Activated naive CD8-positive, alpha-beta T cell treated with anti-CD3 and anti-CD28 coated beads for 36 hours (primary cell): ENCODE results near the gene TMEM258. TPM values are rescaled to one million over a fixed set of nuclear protein-coding genes. Genes with fewer than 3 reads are reported as not detected.

Source experiments
- DNase-seq: peaks from one replicate; pipeline ENCODE4 v3.0.0; 2021
- H3K27ac Mint-ChIP-seq: one replicate; pipeline ENCODE4 v1.8.0; 2022; ENCODE audit warnings: mild to moderate bottlenecking, moderate library complexity, mixed read lengths
- H3K27me3 Mint-ChIP-seq: one replicate; pipeline ENCODE4 v1.8.0; 2022; ENCODE audit warnings: mild to moderate bottlenecking, mixed read lengths
- H3K36me3 Mint-ChIP-seq: one replicate; pipeline ENCODE4 v1.8.0; 2021; ENCODE audit warnings: mild to moderate bottlenecking, mixed read lengths
- H3K4me1 Mint-ChIP-seq: one replicate; pipeline ENCODE4 v1.8.0; 2021; ENCODE audit warnings: mixed read lengths
- H3K4me3 Mint-ChIP-seq: one replicate; pipeline ENCODE4 v1.8.0; 2022; ENCODE audit warnings: mild to moderate bottlenecking, moderate library complexity, mixed read lengths
- H3K9me3 Mint-ChIP-seq: one replicate; pipeline ENCODE4 v1.8.0; 2022; ENCODE audit warnings: mixed read lengths
- total RNA-seq, 2 experiments: library from RNA; stranded (reverse); gene quantifications; one replicate each; pipeline ENCODE4 v1.2.3, GENCODE V29; 2021

The TMEM258 gene
- total RNA-seq, 2 experiments from 2014 or later = 143 TPM

DNA sequence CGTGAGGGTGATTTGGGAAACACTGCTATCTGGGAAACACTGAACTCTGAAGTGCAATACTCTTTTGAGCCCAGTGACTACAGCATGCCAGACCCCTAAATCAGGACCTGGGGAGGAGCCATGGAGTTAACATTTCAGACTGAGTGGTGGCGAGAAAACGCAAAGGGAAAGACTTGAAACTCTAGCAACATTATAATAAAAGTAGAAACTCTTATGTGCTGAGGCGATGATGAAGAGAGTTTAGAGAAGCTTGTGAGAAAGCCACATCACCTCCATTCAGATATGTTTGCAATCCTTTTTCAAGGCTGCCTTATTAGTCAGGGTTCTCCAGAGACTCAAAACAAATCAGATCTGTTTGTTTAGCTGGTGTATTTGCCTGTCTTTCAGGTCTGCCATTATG lies 2.2 kb upstream of the TMEM258 start:
- Mint-ChIP-seq H3K36me3 (peaks cover 52% of the 10 kb centered on the region), H3K27me3 (no peaks in the 10 kb centered on the region), H3K4me1 (peaks cover 36% of the 10 kb centered on the region), H3K4me3 (peak overlapping the region; percentile 15), H3K27ac (no peak overlapping the region), H3K9me3 (no peaks in the 10 kb centered on the region)
- DNase-seq = no peak

DNA sequence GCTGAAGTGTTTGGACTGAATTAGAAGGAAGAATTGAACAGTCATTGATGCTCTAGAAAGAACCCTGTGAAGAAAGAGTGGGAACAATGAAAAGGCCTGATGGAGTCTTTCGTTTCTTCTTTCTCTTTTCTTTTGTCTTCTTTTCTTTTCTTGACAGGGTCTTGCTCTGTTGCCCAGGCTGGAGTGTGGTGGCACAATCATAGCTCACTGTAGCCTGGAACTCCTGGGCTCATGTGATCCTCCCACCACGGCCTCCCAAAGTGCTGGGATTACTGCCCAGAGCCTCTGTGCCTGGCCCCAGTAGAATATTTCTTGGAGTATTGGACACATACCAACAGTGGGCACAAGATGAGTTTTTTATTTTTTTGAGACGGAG lies 1.4 kb upstream of the TMEM258 start:
- Mint-ChIP-seq H3K9me3 (no peaks in the 10 kb centered on the region), H3K27me3 (no peaks in the 10 kb centered on the region), H3K4me3 (peak overlapping the region; percentile 86), H3K27ac (peak overlapping the region; percentile 77), H3K4me1 (peaks cover 40% of the 10 kb centered on the region), H3K36me3 (peaks cover 49% of the 10 kb centered on the region)
- DNase-seq = no peak

DNA sequence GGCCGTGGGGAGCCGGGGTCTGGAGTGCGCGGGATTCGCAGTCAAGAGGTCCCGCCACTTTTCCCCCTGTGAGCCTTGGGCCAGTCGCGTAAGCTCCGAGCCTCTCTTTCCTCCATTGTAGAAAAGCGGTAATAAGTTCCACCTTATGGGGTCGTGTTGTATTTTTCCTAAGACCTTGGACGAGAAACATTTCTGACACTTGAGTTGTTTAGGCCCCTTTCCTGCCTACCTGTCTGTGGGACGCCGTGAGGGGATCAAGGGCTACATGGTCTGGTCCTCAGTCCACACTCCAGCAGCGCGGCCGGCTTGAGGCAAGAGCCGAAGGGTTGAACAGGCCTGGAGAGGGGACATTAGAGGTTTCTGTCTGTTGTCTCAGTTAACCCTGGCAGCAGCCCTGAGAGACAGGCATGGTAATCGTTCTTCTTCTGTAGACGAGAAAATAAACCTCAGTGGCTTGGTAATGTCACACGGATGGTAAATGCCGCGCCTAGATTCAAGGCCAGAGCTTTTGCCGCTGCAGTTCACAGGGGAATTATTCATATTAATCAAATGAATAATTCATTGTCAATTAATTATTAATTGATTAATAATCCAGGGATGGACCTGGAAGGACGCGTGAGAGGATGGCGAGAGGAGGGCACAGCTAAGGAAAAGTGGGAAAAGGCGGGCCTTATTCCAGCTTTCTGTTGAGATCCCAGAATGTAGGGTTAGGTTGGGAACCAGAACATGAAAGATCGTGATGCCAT lies 857 bp upstream of the TMEM258 start:
- DNase-seq = no peak
- no peaks in the 10 kb centered on the region for H3K9me3 Mint-ChIP-seq
- H3K4me1 Mint-ChIP-seq = peaks cover 43% of the 10 kb centered on the region

DNA sequence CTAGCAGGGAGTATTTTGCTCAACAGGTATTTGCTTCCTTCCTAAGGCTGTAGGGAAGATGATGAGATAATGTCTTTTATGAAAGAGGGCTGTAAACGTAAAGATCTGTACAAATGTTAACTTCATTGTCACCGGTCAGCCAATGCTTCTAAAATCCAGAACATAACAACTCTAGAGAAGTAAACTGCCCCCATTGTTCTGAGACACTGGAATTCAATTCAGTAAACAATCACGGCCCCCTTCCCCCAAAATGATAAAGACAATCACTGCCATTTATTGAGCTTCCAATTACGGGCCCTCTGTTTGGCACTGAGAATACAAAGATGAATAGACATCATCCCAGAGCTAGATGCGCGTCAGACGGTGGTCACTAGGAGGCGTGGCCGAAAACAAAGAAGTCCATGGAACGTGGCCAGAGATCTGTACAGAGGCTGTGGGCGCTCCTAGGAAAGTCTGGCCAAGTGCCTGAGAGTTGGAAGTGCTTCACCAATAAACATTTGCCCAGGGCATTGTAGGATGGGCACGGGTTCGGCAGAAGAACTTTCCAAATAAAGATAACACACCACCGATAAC lies 576 bp downstream of the TMEM258 start:
- Mint-ChIP-seq H3K9me3 (no peaks in the 10 kb centered on the region), H3K4me3 (peak overlapping the region; percentile 86), H3K27ac (peak overlapping the region; percentile 100), H3K4me1 (peaks cover 36% of the 10 kb centered on the region), H3K36me3 (peaks cover 39% of the 10 kb centered on the region), H3K27me3 (no peaks in the 10 kb centered on the region)
- DNase-seq = peak; percentile 51

More for the DNA sequence above, 857 bp upstream of the TMEM258 start:
- Mint-ChIP-seq H3K4me3 (peak overlapping the region; percentile 86), H3K27ac (peak overlapping the region; percentile 100), H3K36me3 (peaks cover 50% of the 10 kb centered on the region), H3K27me3 (no peaks in the 10 kb centered on the region)

DNA sequence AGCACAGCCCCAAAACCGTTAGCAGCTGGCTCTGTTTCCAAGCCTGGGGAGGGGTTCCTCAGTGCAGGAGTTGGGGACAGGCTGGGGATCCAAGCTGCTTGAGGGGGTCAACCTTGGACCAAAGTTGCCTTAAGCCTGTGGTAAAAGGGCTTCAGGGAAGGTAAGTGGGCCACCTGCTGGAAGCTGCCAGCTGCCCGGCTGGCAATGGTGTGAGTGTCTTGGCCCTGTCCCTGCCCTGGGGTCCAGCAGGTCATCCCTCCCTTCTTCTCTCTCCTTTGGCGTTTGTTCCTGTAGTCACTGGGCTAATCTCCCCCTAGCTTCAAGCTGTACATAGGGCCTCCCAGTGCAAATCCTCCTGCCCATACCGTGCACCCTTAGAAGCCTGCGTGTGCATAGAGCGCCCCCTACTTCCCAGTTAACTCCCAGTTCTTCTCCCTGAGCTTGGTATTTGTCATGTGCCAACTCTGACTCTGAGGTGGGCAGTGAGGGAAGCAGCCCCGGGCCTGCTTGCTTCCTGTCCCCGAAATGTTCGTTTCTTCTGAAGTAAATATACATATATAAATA lies 4.4 kb downstream of the TMEM258 start:
- DNase-seq = no peak
- H3K36me3 Mint-ChIP-seq = peaks cover 15% of the 10 kb centered on the region
- no peaks in the 10 kb centered on the region for H3K9me3 Mint-ChIP-seq
- no peak overlapping the region for H3K27ac Mint-ChIP-seq
- no peak overlapping the region for H3K4me3 Mint-ChIP-seq
- peaks cover 14% of the 10 kb centered on the region for H3K4me1 Mint-ChIP-seq
- H3K27me3 Mint-ChIP-seq = no peaks in the 10 kb centered on the region

DNA sequence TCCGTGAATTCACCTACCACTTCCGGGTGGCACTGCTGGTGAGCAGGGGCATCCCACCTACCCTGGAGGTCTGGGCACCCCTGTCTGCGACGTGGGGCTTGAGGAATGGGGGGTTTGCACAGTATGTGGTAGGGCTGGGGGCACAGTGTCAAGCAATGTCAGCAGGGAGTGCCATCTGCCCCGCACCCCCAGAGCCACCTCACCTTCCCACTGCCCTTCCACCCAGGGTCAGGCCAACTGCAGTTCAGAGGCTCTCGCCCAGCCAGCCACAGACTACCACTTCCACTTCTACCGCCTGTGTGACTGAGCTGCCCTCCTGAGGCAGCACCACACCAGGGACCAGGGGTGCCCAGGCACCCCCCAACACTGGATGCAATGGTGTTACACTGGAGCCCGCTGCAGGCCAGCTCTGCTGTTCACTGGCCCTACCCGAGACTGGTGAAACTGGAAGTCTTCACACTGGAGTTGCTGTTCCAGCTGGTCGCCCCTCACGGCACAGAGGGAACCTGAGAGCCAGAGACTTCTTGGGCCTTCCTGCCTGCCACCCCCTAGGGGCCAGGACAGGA lies 6.5 kb downstream of the TMEM258 start:
- Mint-ChIP-seq H3K4me3 (no peak overlapping the region), H3K4me1 (peaks cover 14% of the 10 kb centered on the region), H3K27ac (no peak overlapping the region), H3K36me3 (peaks cover 8% of the 10 kb centered on the region), H3K9me3 (no peaks in the 10 kb centered on the region), H3K27me3 (no peaks in the 10 kb centered on the region)
- no peak for DNase-seq

DNA sequence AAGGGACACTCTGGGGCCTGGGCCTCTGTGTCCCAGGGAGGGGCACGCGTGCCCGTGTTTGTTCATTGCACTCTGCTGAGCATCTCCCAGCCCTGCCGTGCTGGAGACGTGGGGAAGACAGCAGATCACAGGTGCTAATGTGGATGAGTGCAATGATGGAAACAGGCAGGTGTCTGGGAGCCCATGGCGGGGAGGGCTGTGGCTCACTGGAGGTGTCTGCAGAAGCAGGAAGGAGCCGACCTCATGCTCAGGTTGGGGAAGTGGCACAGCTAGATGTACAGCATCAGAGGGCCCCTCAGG lies 7.9 kb downstream of the TMEM258 start:
- Mint-ChIP-seq H3K9me3 (no peaks in the 10 kb centered on the region), H3K27ac (no peak overlapping the region), H3K27me3 (no peaks in the 10 kb centered on the region), H3K4me3 (no peak overlapping the region), H3K36me3 (peaks cover 5% of the 10 kb centered on the region), H3K4me1 (peaks cover 11% of the 10 kb centered on the region)
- DNase-seq = no peak

DNA sequence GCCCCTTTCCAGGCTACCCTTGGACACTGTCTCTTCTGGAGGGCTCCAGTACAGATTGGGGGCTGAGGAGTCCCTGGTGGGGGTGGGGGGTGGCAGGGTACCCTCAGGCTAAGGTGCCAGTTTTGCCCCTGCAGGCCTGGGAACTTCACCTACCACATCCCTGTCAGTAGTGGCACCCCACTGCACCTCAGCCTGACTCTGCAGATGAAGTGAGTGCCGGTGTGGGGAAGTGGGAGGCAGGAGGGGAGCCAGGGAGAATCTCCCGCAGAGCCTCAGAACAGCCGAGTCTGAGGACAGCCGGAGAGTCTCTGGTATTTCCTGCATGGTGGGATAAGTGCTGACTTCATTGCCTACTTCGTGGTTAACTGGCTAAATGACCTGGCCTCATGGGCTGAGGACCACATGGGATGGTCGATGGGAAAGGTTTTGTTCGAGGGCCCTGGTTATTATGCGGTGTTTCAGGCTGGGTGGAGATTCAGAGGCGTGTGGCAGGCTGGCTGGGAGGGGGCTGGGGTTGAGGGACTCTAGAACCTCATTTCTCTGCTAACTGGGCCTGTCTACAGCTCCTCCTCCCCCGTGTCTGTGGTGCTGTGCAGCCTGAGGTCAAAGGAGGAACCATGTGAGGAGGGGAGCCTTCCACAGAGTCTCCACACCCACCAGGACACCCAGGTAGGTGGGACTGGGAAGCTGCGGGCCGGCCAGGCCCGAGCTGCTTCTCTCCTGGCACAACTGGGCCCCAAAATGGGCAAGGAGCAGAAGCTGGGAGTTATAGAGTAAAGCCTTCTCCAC lies 8.5 kb downstream of the TMEM258 start:
- Mint-ChIP-seq H3K4me3 (no peak overlapping the region), H3K36me3 (peaks cover 3% of the 10 kb centered on the region), H3K27me3 (no peaks in the 10 kb centered on the region), H3K4me1 (peaks cover 8% of the 10 kb centered on the region), H3K9me3 (no peaks in the 10 kb centered on the region), H3K27ac (no peak overlapping the region)
- no peak for DNase-seq

DNA sequence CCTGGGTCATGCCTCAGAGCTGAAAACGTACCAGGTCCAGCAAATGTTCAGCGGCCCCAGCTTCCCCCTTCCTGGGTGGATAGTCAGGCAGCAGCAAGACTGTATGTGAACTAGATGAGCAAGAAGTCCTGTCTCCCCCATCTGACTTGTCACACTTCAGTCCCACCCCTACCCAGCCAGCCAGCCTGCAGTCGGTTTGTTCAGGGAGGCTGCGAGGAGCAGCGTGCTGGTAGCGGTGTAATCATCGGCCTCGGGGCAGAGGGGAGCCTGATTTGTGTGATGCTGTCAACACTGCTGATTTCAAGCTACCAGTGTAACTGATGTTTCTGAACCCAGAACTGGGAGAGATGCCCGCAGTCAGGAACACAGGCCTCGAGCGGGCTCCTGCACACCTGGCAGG lies 9.6 kb downstream of the TMEM258 start:
- peaks cover 7% of the 10 kb centered on the region for H3K27me3 Mint-ChIP-seq
- H3K36me3 Mint-ChIP-seq = no peaks in the 10 kb centered on the region
- H3K27ac Mint-ChIP-seq = no peak overlapping the region
- H3K4me3 Mint-ChIP-seq = no peak overlapping the region
- H3K4me1 Mint-ChIP-seq = peaks cover 8% of the 10 kb centered on the region
- DNase-seq = no peak
- no peaks in the 10 kb centered on the region for H3K9me3 Mint-ChIP-seq

DNA sequence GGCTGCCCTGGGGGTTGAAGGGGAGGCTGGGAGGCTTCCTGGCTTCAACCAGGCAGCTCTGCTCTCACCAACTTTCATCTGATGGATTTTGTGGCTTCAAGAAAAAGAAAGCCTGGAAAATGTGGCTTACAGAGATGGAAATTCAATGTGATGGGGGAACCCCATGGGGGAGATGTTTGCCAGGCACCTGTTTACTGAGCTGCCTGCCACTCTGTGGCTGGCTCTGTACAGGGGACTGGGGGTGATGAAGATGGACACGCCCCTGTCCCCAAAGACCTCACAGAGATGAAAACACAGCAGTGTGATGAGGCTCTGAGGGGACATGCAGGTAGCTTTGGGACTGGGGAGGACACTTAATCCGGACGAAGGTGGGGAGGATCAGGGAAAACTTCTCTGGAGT lies 10.1 kb downstream of the TMEM258 start:
- Mint-ChIP-seq H3K9me3 (no peaks in the 10 kb centered on the region), H3K36me3 (no peaks in the 10 kb centered on the region), H3K27ac (no peak overlapping the region), H3K4me3 (no peak overlapping the region), H3K4me1 (peaks cover 10% of the 10 kb centered on the region), H3K27me3 (peaks cover 8% of the 10 kb centered on the region)
- no peak for DNase-seq

DNA sequence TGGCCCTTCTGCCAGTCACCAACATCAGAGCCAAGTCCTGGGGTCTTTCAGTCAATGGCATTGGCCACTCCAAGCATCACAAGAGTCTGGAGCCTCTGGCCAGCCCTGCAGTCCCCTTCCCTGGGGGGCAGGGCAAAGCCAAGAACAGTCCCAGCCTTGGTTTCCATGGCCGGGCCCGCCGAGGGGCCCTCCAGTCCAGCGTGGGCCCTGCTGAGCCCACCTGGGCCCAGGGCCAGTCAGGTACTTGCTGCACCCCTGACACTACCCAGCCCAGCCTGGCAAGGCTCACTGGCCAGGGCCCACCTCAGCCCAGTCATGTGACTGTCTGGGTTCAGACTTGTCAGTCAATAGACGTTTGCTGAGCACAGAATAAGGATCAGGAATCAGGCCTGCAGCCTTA lies 10.8 kb downstream of the TMEM258 start:
- Mint-ChIP-seq H3K9me3 (no peaks in the 10 kb centered on the region), H3K36me3 (no peaks in the 10 kb centered on the region), H3K27ac (no peak overlapping the region), H3K4me3 (no peak overlapping the region), H3K27me3 (peaks cover 10% of the 10 kb centered on the region), H3K4me1 (peaks cover 13% of the 10 kb centered on the region)
- DNase-seq = no peak

DNA sequence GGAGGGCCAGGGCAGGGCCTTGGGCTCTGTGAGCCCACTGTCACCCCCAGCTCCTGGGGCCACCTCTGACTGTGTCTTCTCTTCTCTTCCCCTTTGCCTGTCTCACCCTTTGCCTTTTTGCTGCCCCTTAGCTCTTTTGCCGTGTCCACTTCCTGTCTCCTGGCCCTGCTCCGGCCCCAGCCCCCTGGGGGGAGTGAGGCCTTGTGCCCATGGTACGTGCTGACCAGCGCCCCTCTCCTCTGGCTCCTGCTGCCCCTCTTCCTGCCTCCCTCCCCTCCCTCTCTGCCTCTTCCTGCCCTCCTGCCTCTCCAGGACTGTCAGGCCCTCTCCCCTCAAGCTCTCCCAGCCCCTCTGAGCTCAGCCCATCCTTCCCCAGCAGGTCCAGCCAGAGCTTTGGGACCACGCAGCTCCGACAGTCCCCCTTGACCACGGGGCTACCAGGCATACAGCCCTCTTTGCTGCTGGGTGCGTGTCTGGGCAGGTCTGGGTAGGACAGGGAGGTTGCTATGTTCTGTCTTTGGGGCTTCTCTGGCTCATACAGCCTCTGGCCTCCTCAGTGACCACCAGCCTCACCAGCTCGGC lies 11.7 kb downstream of the TMEM258 start:
- no peaks in the 10 kb centered on the region for H3K36me3 Mint-ChIP-seq
- no peaks in the 10 kb centered on the region for H3K9me3 Mint-ChIP-seq
- H3K4me3 Mint-ChIP-seq = no peak overlapping the region
- peaks cover 14% of the 10 kb centered on the region for H3K4me1 Mint-ChIP-seq
- H3K27ac Mint-ChIP-seq = no peak overlapping the region
- peaks cover 12% of the 10 kb centered on the region for H3K27me3 Mint-ChIP-seq
- DNase-seq = no peak

DNA sequence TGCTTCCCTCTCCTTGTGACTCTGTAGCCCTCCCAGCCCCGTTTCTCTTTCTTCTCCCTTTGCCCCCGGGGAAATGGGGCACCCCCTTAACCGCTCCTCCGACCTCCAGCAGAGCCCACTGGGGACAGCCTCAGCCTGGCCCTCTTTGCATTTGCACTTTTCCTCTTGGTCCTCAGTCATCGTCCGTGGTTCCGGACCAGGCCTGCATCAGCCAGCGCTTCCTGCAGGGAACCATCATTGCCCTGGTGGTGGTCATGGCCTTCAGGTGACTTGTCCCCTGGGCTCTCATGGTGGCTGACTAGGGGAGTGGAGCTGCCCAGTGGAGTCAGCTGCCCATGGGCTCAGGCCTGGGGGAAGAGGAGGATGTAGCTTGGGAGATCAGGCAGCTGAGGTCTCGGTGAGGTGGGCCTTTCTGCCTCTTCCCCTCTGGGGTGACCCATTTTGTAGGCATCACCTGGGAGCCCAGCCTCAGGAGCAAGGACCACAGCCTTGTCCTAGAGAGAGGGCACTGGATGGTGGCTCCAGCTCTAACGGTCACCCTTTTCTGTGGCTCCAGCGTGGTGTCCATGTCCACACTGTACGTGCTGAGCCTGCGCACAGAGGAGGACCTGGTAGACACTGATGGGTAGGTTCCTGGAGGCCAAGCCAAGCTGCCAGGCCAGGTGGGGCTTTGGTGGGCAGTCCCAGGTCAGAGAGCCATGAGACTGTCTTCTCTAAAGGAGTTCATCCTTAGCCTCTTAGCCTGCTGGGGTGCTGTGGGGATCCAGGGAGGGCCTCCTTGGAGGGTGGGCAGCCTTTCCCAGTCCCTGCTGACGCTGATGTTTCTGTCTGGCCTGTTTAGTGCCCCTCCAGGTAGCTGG lies 12.5 kb downstream of the TMEM258 start:
- Mint-ChIP-seq H3K27me3 (peaks cover 16% of the 10 kb centered on the region), H3K4me3 (no peak overlapping the region), H3K9me3 (no peaks in the 10 kb centered on the region), H3K36me3 (no peaks in the 10 kb centered on the region), H3K4me1 (peaks cover 14% of the 10 kb centered on the region), H3K27ac (no peak overlapping the region)
- DNase-seq = no peak

DNA sequence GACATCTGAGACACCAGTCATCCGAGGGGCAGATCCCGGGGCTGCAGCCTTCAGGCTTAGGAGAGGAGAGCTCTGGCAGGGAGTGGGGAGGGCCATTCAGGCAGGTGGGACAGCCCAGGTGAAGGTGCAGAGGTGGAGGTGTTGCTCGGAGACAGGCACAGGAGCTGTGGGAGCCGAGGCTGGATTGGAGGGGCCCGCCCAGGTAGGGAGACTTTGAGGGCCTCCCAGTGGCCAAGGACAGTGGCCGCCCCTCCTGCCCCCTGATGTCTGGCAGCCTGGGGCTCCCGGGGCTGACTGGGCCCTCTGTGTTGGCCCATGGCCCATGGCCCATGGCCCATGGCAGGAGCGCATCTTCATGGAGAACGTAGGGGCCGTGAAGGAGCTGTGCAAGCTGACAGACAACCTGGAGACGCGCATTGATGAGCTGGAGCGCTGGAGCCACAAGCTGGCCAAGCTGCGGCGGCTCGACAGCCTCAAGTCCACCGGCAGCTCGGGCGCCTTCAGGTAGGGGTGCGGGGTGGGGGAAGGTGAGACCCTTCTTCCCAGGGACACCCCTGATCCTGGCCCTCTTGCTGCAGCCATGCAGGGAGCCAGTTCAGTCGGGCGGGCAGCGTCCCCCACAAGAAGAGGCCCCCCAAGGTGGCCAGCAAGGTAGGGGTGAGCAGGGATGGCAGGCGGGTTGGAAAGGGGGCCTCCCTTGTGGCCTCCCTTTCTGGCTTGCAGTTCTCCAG lies 13.3 kb downstream of the TMEM258 start:
- Mint-ChIP-seq H3K36me3 (no peaks in the 10 kb centered on the region), H3K27me3 (peaks cover 16% of the 10 kb centered on the region), H3K4me1 (peaks cover 14% of the 10 kb centered on the region), H3K4me3 (no peak overlapping the region), H3K27ac (no peak overlapping the region), H3K9me3 (no peaks in the 10 kb centered on the region)
- DNase-seq = no peak
